Fibroblast of villous mesenchyme (primary cell): ENCODE results near the gene OPA3. TPM values are rescaled to one million over a fixed set of nuclear protein-coding genes. Genes with fewer than 3 reads are reported as not detected.

Experiments
- DNase-seq: peaks from one replicate; pipeline ENCODE4 v3.0.0-alpha.2; 2010; ENCODE audit warnings: low read depth
- H3K4me3 ChIP-seq: 2 replicates; pipeline ENCODE4 v1.5.1; 2011; ENCODE audit warnings: low read depth, mild to moderate bottlenecking, low read length
- total RNA-seq: library from RNA; depleted of rRNA; stranded (reverse); fragments of >200 nt; gene quantifications from 2 replicates; pipeline ENCODE4 v1.2.3, GENCODE V29; 2012
- TF ChIP-seq, protein P1 (sequence below): IDR thresholded peaks from 2 replicates; pipeline ENCODE4 v1.5.1; 2012; ENCODE audit warnings: low read depth, mild to moderate bottlenecking, low read length; ENCODE audit not compliant: insufficient read depth

The OPA3 gene
- total RNA-seq, 1 donor = 8.2 TPM

DNA sequence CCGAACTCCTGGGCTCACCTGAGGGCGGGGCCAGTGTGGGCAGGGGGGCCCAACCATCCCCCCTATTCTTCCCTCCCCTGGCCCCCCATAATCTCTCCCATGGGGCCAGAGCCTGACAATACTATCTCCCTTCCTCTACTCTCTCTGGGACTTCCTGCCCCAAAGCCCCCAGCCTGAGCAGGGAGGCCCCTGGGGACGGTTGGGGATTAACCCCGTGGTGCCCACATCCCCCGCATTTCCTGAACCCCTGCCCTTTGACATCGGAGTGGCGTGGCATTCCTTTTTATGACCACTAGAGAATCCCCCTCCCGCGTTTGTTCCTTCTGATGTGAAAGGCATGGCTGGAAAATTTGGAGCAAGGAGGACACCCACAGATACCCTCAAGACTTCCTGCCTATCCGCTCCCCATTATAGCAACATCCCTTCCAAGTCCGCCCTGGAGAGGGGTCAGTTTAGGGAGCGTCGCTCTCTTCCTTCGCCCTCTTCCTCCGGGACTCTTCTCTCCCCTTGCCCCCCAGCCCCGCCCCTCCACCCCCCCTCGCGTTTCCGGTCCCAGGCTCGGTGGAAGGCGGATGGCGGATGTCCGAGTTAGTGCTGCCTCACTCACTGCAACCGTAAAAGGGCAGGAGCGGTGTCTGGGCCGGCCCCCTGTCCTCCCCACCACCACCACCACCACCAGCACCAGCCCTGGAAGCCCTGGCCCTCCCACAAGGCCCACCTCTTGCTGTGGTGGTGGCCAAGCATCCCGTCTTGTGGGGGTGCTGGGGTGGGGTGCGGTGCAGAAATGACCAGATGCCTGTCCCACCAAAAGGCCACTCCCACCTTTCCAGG is 75.5 kb downstream of the OPA3 start:
- peak overlapping the region; percentile 99 for H3K4me3 ChIP-seq
- TF ChIP-seq, protein P1, sequence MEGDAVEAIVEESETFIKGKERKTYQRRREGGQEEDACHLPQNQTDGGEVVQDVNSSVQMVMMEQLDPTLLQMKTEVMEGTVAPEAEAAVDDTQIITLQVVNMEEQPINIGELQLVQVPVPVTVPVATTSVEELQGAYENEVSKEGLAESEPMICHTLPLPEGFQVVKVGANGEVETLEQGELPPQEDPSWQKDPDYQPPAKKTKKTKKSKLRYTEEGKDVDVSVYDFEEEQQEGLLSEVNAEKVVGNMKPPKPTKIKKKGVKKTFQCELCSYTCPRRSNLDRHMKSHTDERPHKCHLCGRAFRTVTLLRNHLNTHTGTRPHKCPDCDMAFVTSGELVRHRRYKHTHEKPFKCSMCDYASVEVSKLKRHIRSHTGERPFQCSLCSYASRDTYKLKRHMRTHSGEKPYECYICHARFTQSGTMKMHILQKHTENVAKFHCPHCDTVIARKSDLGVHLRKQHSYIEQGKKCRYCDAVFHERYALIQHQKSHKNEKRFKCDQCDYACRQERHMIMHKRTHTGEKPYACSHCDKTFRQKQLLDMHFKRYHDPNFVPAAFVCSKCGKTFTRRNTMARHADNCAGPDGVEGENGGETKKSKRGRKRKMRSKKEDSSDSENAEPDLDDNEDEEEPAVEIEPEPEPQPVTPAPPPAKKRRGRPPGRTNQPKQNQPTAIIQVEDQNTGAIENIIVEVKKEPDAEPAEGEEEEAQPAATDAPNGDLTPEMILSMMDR = no peak
- peak; percentile 74 for DNase-seq

DNA sequence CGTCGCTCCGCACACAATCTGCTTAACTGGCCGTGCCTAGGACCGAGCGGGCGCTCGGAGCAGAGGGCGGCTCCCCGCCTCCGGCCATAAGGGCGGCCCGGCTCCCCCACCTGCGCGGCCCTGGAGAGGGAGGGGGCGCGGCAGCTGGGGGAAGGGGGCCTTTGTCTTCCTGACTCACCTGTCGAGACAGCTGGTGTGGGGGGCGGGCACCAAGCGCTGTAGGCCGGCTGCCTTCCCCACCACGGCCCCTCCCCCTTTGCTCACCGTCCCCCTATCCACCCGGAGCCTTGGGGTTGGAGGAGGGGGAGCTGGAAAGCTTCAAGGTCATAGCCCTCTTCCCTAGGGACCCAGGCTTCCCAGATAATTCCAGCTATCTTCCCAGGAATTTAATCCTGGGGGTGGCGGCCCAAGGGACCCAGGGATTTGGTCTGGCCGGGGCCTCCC is 76.2 kb downstream of the OPA3 start:
- DNase-seq = no peak
- TF ChIP-seq, protein P1 = no peak
- peak overlapping the region; percentile 99 for H3K4me3 ChIP-seq

DNA sequence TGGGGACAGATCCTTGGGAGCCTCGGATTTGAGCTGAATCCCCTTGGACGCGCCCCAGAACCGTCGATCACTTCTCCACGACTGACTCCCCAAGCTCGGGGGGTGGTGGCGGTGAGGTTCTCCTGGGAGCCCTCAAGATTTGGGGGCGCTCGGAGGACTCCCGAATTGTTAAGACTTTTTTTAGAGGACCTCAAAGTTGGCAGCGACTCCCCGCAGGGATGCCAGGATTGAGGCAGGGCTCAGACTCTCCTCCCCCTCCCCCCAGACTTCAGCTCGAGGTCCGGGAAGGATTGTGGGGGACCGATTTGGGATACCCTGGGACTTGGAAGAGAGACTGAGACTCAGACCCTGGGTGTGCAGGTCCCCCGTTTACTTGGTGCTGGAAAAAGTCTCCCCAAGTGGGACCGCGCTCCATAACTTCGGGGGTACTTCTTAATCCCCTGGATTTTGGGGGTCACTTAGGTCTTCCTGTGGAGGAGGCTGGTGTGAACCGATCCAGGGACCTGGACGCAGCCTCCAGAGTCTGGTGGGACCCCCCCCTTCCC is 76.7 kb downstream of the OPA3 start:
- no peak for DNase-seq
- TF ChIP-seq, protein P1 = no peak
- peak overlapping the region; percentile 99 for H3K4me3 ChIP-seq

DNA sequence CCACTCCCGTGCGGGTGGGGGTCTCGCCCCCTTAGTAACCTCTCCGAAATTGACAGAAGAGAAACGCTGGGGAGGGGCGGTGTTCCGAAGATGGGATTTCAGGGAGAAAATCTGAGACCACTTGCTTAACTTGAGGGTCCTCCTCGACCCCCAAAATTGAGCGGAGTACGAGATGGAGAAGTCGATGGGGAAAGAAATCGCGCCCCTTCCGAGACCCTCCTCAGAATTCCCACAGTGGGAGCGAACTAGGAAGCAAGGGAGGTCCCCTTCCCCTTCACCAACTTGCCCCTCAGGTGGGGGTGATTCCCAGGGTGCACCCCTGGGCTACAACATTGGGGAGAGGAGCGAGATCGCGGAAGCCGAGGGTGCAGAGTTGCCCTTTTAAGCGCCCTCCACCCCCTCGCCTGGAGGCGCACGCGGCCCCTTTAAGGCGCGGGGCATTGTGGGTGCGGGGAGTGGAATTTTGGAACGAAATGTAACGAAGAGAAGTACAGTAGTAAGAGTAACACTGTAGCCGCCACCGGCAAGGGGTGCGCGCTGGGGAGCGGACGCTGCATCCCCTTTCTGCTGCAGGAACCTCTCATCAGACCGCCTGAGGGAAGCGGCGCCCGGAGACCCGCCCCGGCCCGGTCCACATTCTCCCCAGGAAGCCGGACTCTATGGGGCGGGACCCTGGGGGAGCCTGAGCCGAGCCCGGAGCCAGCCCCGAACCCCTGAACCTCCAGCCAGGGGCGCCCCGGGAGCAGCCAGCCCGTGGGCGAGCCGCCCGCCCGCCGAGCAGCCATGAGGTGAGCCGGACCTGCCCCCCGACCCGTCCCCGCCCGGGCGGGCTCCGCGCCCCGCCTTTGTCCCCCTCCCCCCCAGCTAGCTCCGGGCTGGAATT is 77.4 kb downstream of the OPA3 start, which contains the start of gene VASP:
Gene VASP (plus strand): TSS at position 491 of the 883 bp plus-strand sequence. CDS start 293 bp downstream, at position 784.
- peak; percentile 88 for DNase-seq
- H3K4me3 ChIP-seq = peak within 1 kb of the TSS; percentile 99
- TF ChIP-seq, protein P1 = no peak

DNA sequence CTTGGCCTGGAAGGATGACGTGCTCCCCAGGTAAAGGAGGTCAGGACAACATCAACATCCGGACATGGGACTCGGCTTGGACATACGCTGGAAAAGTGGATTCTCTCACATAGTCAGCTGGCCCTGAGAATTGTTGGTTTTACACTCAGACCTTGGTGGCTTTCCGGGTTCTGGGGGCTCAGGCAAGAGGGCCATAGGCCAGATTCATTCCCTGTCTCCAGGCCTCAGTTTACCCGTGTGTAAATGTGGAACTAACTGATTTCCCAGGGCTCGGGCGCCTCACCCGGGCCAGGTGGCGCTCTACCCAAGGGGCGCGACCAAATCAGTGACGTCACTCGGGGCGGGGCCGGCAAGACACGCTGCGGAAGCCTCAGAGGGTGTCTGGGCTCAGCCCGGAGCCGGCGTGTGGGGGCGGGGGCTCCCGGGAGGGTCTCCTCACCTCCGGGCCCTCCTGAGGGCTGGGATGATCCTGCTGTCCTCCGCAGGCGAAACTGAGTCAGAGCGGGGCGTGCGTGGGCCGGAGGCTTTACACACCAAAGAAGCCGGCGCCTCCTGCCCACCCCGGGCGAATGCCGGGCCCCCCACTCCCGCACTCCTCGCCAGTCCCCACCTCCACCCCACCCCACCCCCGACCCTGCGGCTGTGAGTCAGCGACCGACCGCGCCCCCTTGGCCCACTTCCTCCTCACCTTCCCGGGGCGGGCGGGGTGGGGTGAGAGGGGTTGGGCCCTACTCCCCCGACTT is 78.2 kb downstream of the OPA3 start:
- DNase-seq = peak; percentile 95
- TF ChIP-seq, protein P1 = peak; percentile 48

DNA sequence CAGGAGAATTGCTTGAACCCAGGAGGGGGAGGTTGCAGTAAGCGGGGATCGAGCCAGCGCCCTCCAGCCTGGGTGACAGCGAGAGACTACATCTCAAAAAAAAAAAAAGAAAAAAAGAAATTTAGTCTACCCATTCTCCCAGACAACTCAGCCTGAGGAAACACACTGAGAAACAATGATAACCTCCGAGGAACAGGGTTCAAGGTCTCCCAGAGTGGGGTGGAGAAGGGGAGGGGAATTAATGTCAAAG is 78.7 kb downstream of the OPA3 start:
- peak overlapping the region; percentile 99 for H3K4me3 ChIP-seq
- TF ChIP-seq, protein P1 = no peak
- no peak for DNase-seq

More for the DNA sequence above, 78.2 kb downstream of the OPA3 start:
- H3K4me3 ChIP-seq = peak overlapping the region; percentile 99
